ENCODE data around the gene MSRB3. TPM values are rescaled to one million over a fixed set of nuclear protein-coding genes. Genes with fewer than 3 reads are reported as not detected.

The MSRB3 gene
- total and polyA plus RNA-seq, 4 donors, result 1.0 to 5.2 (median 3.1) TPM

- no peak overlapping the region for H3K4me3 ChIP-seq (ENCODE audit: low read depth in 1 of 3, low read length in 3 of 3)
- no peak for DNase-seq (ENCODE audit: low spot score)
These were observed 57.5 kb downstream of the MSRB3 start for GRCh38 chr12:65335981-65336380.

GRCh38 chr12:65339161-65339560 lies 60.7 kb downstream of the MSRB3 start:
- H3K36me3 ChIP-seq (ENCODE audit: control insufficient read depth in 4 of 4, insufficient read depth in 3 of 4, low read depth in 1 of 4, low read length in 3 of 4), result no peaks in the 10 kb centered on the region
- H3K4me3 ChIP-seq (ENCODE audit: low read depth in 1 of 3, low read length in 3 of 3), result no peak overlapping the region
- no peaks in the 10 kb centered on the region for H3K27me3 ChIP-seq (ENCODE audit: control insufficient read depth in 4 of 4, insufficient read depth in 4 of 4, low read length in 3 of 4)
- WGBS, result 97% methylated on average over 1 of the region's 1 CpG
- TF ChIP-seq GABPA (IDR thresholded peaks at IDR 0.05 in 1 of 2, conservative IDR thresholded peaks at IDR 0.05 in 1 of 2), result no peak
- no peak for TF ChIP-seq TAF1 (conservative IDR thresholded peaks at IDR 0.05)
- no peak for TF ChIP-seq RXRA (IDR thresholded peaks at IDR 0.05)
- no peak overlapping the region for H3K27ac ChIP-seq (ENCODE audit: low read depth in 1 of 2, low read length in 2 of 2)
- H3K9me3 ChIP-seq (ENCODE audit: control insufficient read depth in 4 of 4, low read length in 3 of 4), result no peaks in the 10 kb centered on the region
- no peak overlapping the region for H3K9ac ChIP-seq (ENCODE audit: low read depth in 1 of 2, low read length in 2 of 2)
- DNase-seq (ENCODE audit: low spot score), result no peak
- peaks cover 3 to 11% (median 6%) of the 10 kb centered on the region in 4 donors for H3K4me1 ChIP-seq (ENCODE audit: control insufficient read depth in 4 of 4, insufficient read depth in 4 of 4, low read length in 3 of 4)

More at GRCh38 chr12:65335981-65336380, 57.5 kb downstream of the MSRB3 start:
- H3K9me3 ChIP-seq (ENCODE audit: control insufficient read depth in 4 of 4, low read length in 3 of 4), result no peaks in the 10 kb centered on the region
- no peaks in the 10 kb centered on the region for H3K27me3 ChIP-seq (ENCODE audit: control insufficient read depth in 4 of 4, insufficient read depth in 4 of 4, low read length in 3 of 4)
- TF ChIP-seq FOXA2 (IDR thresholded peaks at IDR 0.05) (no peak), EGR1 (IDR thresholded peaks at IDR 0.05; ENCODE audit: low read depth in 2 of 2) (no peak), RXRA (IDR thresholded peaks at IDR 0.05) (no peak), GABPA (IDR thresholded peaks at IDR 0.05 in 1 of 2, conservative IDR thresholded peaks at IDR 0.05 in 1 of 2) (no peak), RAD21 (IDR thresholded peaks at IDR 0.05) (no peak), ZBTB33 (IDR thresholded peaks at IDR 0.05) (no peak), TAF1 (conservative IDR thresholded peaks at IDR 0.05) (no peak), YY1 (IDR thresholded peaks at IDR 0.05) (no peak), NR2F2 (IDR thresholded peaks at IDR 0.05) (no peak), JUND (IDR thresholded peaks at IDR 0.05) (no peak), MAX (IDR thresholded peaks at IDR 0.05) (no peak), SP1 (IDR thresholded peaks at IDR 0.05) (no peak), FOXA1 (IDR thresholded peaks at IDR 0.05) (no peak), HNF4A (conservative IDR thresholded peaks at IDR 0.05) (no peak)
- no peaks in the 10 kb centered on the region for H3K36me3 ChIP-seq (ENCODE audit: control insufficient read depth in 4 of 4, insufficient read depth in 3 of 4, low read depth in 1 of 4, low read length in 3 of 4)
- peaks cover 3 to 11% (median 6%) of the 10 kb centered on the region in 4 donors for H3K4me1 ChIP-seq (ENCODE audit: control insufficient read depth in 4 of 4, insufficient read depth in 4 of 4, low read length in 3 of 4)
- H3K9ac ChIP-seq (ENCODE audit: low read depth in 1 of 2, low read length in 2 of 2), result peak overlapping the region in 1 of 2 donors; percentile 32
- WGBS, result 76% methylated on average over 1 of the region's 1 CpG
- H3K27ac ChIP-seq (ENCODE audit: low read depth in 1 of 2, low read length in 2 of 2), result peak overlapping the region in 1 of 2 donors; percentile 85

GRCh38 chr12:65343230-65343629 lies 64.7 kb downstream of the MSRB3 start:
- Histone ChIP-seq H3K4me1 (ENCODE audit: control insufficient read depth in 4 of 4, insufficient read depth in 4 of 4, low read length in 3 of 4) (no peaks in the 10 kb centered on the region), H3K36me3 (ENCODE audit: control insufficient read depth in 4 of 4, insufficient read depth in 3 of 4, low read depth in 1 of 4, low read length in 3 of 4) (no peaks in the 10 kb centered on the region), H3K9ac (ENCODE audit: low read depth in 1 of 2, low read length in 2 of 2) (no peak overlapping the region), H3K9me3 (ENCODE audit: control insufficient read depth in 4 of 4, low read length in 3 of 4) (no peaks in the 10 kb centered on the region), H3K27me3 (ENCODE audit: control insufficient read depth in 4 of 4, insufficient read depth in 4 of 4, low read length in 3 of 4) (no peaks in the 10 kb centered on the region), H3K4me3 (ENCODE audit: low read depth in 1 of 3, low read length in 3 of 3) (no peak overlapping the region), H3K27ac (ENCODE audit: low read depth in 1 of 2, low read length in 2 of 2) (no peak overlapping the region)
- WGBS, result 90% methylated on average over 3 of the region's 3 CpGs
- DNase-seq (ENCODE audit: low spot score), result no peak
- no peak for TF ChIP-seq REST (IDR thresholded peaks at IDR 0.05)
- no peak for TF ChIP-seq RXRA (IDR thresholded peaks at IDR 0.05)
- TF ChIP-seq ZBTB33 (IDR thresholded peaks at IDR 0.05), result no peak
- TF ChIP-seq SP1 (IDR thresholded peaks at IDR 0.05), result no peak
- no peak for TF ChIP-seq NR2F2 (IDR thresholded peaks at IDR 0.05)
- TF ChIP-seq MAX (IDR thresholded peaks at IDR 0.05), result no peak
- no peak for TF ChIP-seq RAD21 (IDR thresholded peaks at IDR 0.05)
- no peak for TF ChIP-seq FOXA2 (IDR thresholded peaks at IDR 0.05)
- TF ChIP-seq JUND (IDR thresholded peaks at IDR 0.05), result no peak
- TF ChIP-seq TAF1 (conservative IDR thresholded peaks at IDR 0.05), result no peak
- no peak for TF ChIP-seq HNF4A (conservative IDR thresholded peaks at IDR 0.05)
- TF ChIP-seq HNF4G (IDR thresholded peaks at IDR 0.05), result no peak
- TF ChIP-seq CTCF (IDR thresholded peaks at IDR 0.05; ENCODE audit: low read depth, low read length, missing input control), result no peak
- TF ChIP-seq GABPA (IDR thresholded peaks at IDR 0.05 in 1 of 2, conservative IDR thresholded peaks at IDR 0.05 in 1 of 2), result no peak
- TF ChIP-seq YY1 (IDR thresholded peaks at IDR 0.05), result no peak

Measured in liver (tissue), 9 donors.